ENCODE measurements around the gene SLC22A12. TPM values are rescaled to one million over a fixed set of nuclear protein-coding genes. Genes with fewer than 3 reads are reported as not detected.
"Not testable (repeated sequence)": the region's sequence is repeated elsewhere in the genome, so short reads cannot be mapped to it uniquely, and the experiment has no call there.

SLC22A12 gene
- polyA plus RNA-seq, 1 donor from 2014 or later, result not detected

GRCh38 chr11:64561429-64561828, 29.6 kb upstream of the SLC22A12 start:
- not testable (repeated sequence) for H3K9me3 ChIP-seq (ENCODE audit: low read length); H3K79me2 ChIP-seq (replicated peaks; ENCODE audit: insufficient read depth, low read length); H3F3A ChIP-seq (ENCODE audit: insufficient read depth, low read length, poor library complexity, severe bottlenecking); H3K4me3 ChIP-seq (ENCODE audit: low read length); H3K4me2 ChIP-seq (ENCODE audit: low read length); H3K9me2 ChIP-seq (ENCODE audit: insufficient read depth, low read length); H4K20me1 ChIP-seq (ENCODE audit: insufficient read depth); H3K9ac ChIP-seq (ENCODE audit: low read length); H3K27ac ChIP-seq (ENCODE audit: low read length); H3K36me3 ChIP-seq (ENCODE audit: insufficient read depth, low read length); H2AFZ ChIP-seq (ENCODE audit: low read depth, low read length); H3K27me3 ChIP-seq (ENCODE audit: insufficient read depth, low read depth, low read length)

GRCh38 chr11:64561984-64562722, 28.9 kb upstream of the SLC22A12 start:
- Histone ChIP-seq H3K9ac (ENCODE audit: low read length) (no peak overlapping the region), H3K9me3 (ENCODE audit: low read length) (no peaks in the 10 kb centered on the region), H3K27ac (ENCODE audit: low read length) (no peak overlapping the region), H3K9me2 (ENCODE audit: insufficient read depth, low read length) (no peaks in the 10 kb centered on the region), H3K4me3 (ENCODE audit: low read length) (no peak overlapping the region), H2AFZ (ENCODE audit: low read depth, low read length) (no peak overlapping the region), H3K27me3 (ENCODE audit: insufficient read depth, low read depth, low read length) (no peaks in the 10 kb centered on the region), H3K36me3 (ENCODE audit: insufficient read depth, low read length) (no peaks in the 10 kb centered on the region), H3F3A (ENCODE audit: insufficient read depth, low read length, poor library complexity, severe bottlenecking) (no peaks in the 10 kb centered on the region), H4K20me1 (ENCODE audit: insufficient read depth) (no peaks in the 10 kb centered on the region), H3K79me2 (replicated peaks; ENCODE audit: insufficient read depth, low read length) (no peaks in the 10 kb centered on the region), H3K4me2 (ENCODE audit: low read length) (no peak overlapping the region)
- TF ChIP-seq MXI1 (conservative IDR thresholded peaks at IDR 0.05; ENCODE audit: poor library complexity, severe bottlenecking), result no peak
- no peak for TF ChIP-seq POLR2AphosphoS5 (IDR thresholded peaks at IDR 0.05)
- TF ChIP-seq EZH2 (IDR thresholded peaks at IDR 0.05; ENCODE audit: borderline replicate concordance, insufficient read depth, low read length, poor library complexity, severe bottlenecking), result no peak
- TF ChIP-seq REST (IDR thresholded peaks at IDR 0.05; ENCODE audit: borderline replicate concordance), result no peak
- TF ChIP-seq TAF1 (IDR thresholded peaks at IDR 0.05; ENCODE audit: low read depth), result no peak
- no peak for TF ChIP-seq SMC3 (conservative IDR thresholded peaks at IDR 0.05; ENCODE audit: poor library complexity)
- no peak for TF ChIP-seq RAD21 (conservative IDR thresholded peaks at IDR 0.05)
- TF ChIP-seq EP300 (conservative IDR thresholded peaks at IDR 0.05; ENCODE audit: poor library complexity, severe bottlenecking), result no peak
- TF ChIP-seq CTCF (IDR thresholded peaks at IDR 0.05; ENCODE audit: poor library complexity, severe bottlenecking), result no peak
